ENCODE data around the gene MAP2K5. TPM values are rescaled to one million over a fixed set of nuclear protein-coding genes. Genes with fewer than 3 reads are reported as not detected.

Gene MAP2K5
- total and polyA plus RNA-seq, 10 of the 15 experiments (the other 5 are each of a cell fraction or from before 2014, with no cell fraction given) = 1.3 to 19.4 (median 9.6) TPM

GRCh38 chr15:67607959-67608637 is 65.6 kb downstream of the MAP2K5 start:
- CTCF ChIA-PET = no interaction called here
- H3K4me3 ChIP-seq = no peak overlapping the region
- no peak for DNase-seq (ENCODE audit: low read depth, low spot score)
- WGBS (ENCODE audit: insufficient coverage, insufficient replicate concordance, low lambda C conversion rate, missing lambda C conversion rate) = 95% methylated on average over 3 of the region's 3 CpGs
- no peak overlapping the region for H3K27ac ChIP-seq (ENCODE audit: control insufficient read depth, insufficient read depth)
- in situ Hi-C loops (cut with MboI) = no loop called here
- H3K9me3 ChIP-seq (replicated peaks; ENCODE audit: control insufficient read depth, insufficient read depth, low read length) = no peaks in the 10 kb centered on the region
- H3K4me2 ChIP-seq (ENCODE audit: control insufficient read depth, insufficient read depth) = no peak overlapping the region
- TF ChIP-seq MYC (IDR thresholded peaks at IDR 0.05; ENCODE audit: insufficient read depth, insufficient read length, insufficient replicate concordance, low read length, severe bottlenecking) = no peak
- TF ChIP-seq ZBED1 (IDR thresholded peaks at IDR 0.05; ENCODE audit: borderline replicate concordance) = no peak
- no peak for TF ChIP-seq SPI1 (IDR thresholded peaks at IDR 0.05; ENCODE audit: borderline replicate concordance, insufficient read depth, low read depth, low read length)
- no peak for TF ChIP-seq GABPA (IDR thresholded peaks at IDR 0.05; ENCODE audit: low read depth)
- no peak for TF ChIP-seq YY1 (IDR thresholded peaks at IDR 0.05; ENCODE audit: low read depth, low read length)
- no peak for TF ChIP-seq HDAC2 (IDR thresholded peaks at IDR 0.05)
- TF ChIP-seq NFIC (IDR thresholded peaks at IDR 0.05; ENCODE audit: low read depth, low read length) = no peak
- TF ChIP-seq USF2 (IDR thresholded peaks at IDR 0.05; ENCODE audit: borderline replicate concordance, low read depth, low read length) = no peak
- TF ChIP-seq POLR2A (IDR thresholded peaks at IDR 0.05; ENCODE audit: low read depth, low read length) = no peak
- no peak for TF ChIP-seq IKZF2 (IDR thresholded peaks at IDR 0.05)
- TF ChIP-seq PML (IDR thresholded peaks at IDR 0.05; ENCODE audit: low read length) = no peak
- no peak for TF ChIP-seq ZNF217 (IDR thresholded peaks at IDR 0.05)
- FAIRE-seq = no peak
- no peaks in the 10 kb centered on the region for H4K20me1 ChIP-seq (ENCODE audit: control insufficient read depth, insufficient read depth)
- RAD21 ChIA-PET (ENCODE audit: unreplicated experiment) = no interaction called here
- BruUV-seq (replicated peaks) = no TSS peak
- SMC1A ChIA-PET (ENCODE audit: uncharacterized antibody, unreplicated experiment) = no interaction called here
- no peaks in the 10 kb centered on the region for H3K79me2 ChIP-seq (ENCODE audit: control insufficient read depth, insufficient read depth, low read length)
- H3K4me1 ChIP-seq (ENCODE audit: control insufficient read depth, insufficient read depth, low read length) = no peaks in the 10 kb centered on the region
- H3K9ac ChIP-seq (ENCODE audit: control insufficient read depth, insufficient read depth, low read length) = no peak overlapping the region
- POLR2A ChIA-PET = no interaction called here
- H2AFZ ChIP-seq (ENCODE audit: control insufficient read depth, low read depth, low read length) = no peak overlapping the region
- no peaks in the 10 kb centered on the region for H3K27me3 ChIP-seq (replicated peaks in 1 of 2; ENCODE audit: control insufficient read depth in 2 of 2, insufficient read depth in 2 of 2, low read length in 1 of 2)
- ATAC-seq = no peak
- H3K36me3 ChIP-seq (ENCODE audit: control insufficient read depth in 2 of 2, insufficient read depth in 2 of 2, low read length in 1 of 2) = no peaks in the 10 kb centered on the region
- intact Hi-C loops (cut with micrococcal nuclease; ENCODE audit: unreplicated experiment) = loop anchor here (10.0 kb wide), 1 partner anchor 227 kb away; no protein-coding TSS in a partner anchor

Measured in GM12878 (cell line).